MG63 (cell line): ENCODE measurements around the gene KRT13. TPM values are rescaled to one million over a fixed set of nuclear protein-coding genes. Genes with fewer than 3 reads are reported as not detected.

Source experiments
- DNase-seq: peaks from one replicate; pipeline ENCODE4 v3.0.0-alpha.2; 2020
- H3K27me3 ChIP-seq: fragments of 250-450 bp; sonication (Bioruptor Pico); 2 replicates; pipeline ENCODE4 v1.5.1; 2020; ENCODE audit warnings: mild to moderate bottlenecking, moderate library complexity
- H3K36me3 ChIP-seq: fragments of 250-450 bp; sonication (Bioruptor Pico); 2 replicates; pipeline ENCODE4 v1.5.1; 2020; ENCODE audit warnings: mild to moderate bottlenecking, moderate library complexity
- H3K4me3 ChIP-seq: fragments of 250-450 bp; sonication (Bioruptor Pico); 2 replicates; pipeline ENCODE4 v1.5.1; 2020; ENCODE audit warnings: mild to moderate bottlenecking, moderate library complexity
- H3K9me3 ChIP-seq: fragments of 250-450 bp; sonication (Bioruptor Pico); 2 replicates; pipeline ENCODE4 v1.5.1; 2020; ENCODE audit warnings: mild to moderate bottlenecking, moderate library complexity
- total RNA-seq: library from RNA; depleted of rRNA; stranded (reverse); fragments of >200 nt; shearing (Covaris generic); gene quantifications from 2 replicates; pipeline ENCODE4 v1.2.3, GENCODE V29; 2014; ENCODE audit warnings: low replicate concordance; rRNA removed

Gene KRT13
- total RNA-seq, 1 experiment from 2014 or later, result 4.0 TPM

DNA sequence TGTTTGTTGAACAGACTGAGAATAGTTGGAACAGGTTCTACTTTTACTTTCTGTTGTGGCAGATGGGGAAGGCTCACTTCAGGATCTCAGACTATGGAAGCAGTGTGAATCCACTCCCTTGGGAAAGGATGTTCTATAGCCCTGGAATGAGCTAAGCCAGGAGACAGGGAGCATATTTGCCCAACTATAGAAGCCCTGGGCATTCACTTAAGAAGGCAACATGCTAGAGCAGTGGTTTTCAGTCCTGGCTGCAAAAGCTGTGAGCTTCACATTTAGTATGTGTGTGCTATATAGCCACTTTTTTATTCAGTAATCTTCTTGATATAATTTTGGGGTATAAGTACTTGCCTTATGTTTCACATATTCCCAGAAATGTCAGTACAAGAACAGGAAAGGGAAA lies 37.1 kb downstream of the KRT13 start:
- H3K27me3 ChIP-seq, result no peaks in the 10 kb centered on the region
- no peak overlapping the region for H3K4me3 ChIP-seq
- H3K9me3 ChIP-seq, result peaks cover 27% of the 10 kb centered on the region
- no peak for DNase-seq
- H3K36me3 ChIP-seq, result no peaks in the 10 kb centered on the region

DNA sequence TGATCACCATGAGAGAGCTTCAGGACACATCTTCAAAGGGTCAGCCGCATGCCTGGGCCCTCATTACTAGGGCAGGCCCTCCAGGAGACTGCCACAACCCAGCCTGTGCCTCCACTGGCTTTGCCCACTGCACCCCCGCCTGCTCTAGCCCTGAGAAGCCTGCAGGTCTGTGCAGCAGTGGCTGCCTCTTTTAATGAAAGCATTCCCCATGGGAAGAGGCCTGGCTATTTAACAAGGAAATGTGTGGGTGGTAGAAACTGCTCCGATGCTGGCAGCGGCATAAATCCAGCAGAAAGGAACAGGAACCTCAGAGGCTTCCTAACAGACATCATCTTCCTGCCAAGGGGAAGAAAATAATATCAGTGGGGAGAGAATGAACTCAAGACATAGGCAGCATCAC lies 37.9 kb downstream of the KRT13 start:
- Histone ChIP-seq H3K27me3 (no peaks in the 10 kb centered on the region), H3K36me3 (no peaks in the 10 kb centered on the region; the same call in 1 of the 2 replicates), H3K4me3 (no peak overlapping the region), H3K9me3 (peaks cover 27% of the 10 kb centered on the region)
- no peak for DNase-seq

DNA sequence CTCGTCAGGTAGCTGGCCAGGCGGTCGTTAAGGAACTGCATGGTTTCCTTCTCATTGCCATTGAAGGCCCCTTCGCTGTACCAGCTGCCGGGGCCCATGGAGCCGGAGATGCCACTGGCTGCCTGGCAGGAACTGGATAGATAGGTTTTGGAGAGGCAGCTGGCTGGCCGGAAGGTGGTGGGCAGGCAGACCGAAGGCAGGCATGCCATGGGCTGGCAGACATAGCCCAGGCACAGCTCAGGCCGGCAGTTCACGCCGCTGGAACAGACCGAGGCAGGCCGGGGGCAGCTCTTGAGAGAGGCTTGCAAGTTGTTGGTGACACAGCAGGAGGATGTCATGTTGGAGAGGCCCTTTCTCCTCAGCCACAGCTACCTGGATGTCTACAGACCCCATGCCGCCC lies 38.4 kb downstream of the KRT13 start, which contains the start of gene KRT32:
TSS of gene KRT32 (minus strand) at position 399 of the 400 bp plus-strand sequence. CDS start at position 338, 61 bp downstream.
- Histone ChIP-seq H3K27me3 (no peaks in the 10 kb centered on the region), H3K36me3 (no peaks in the 10 kb centered on the region; the same call in 1 of the 2 replicates), H3K4me3 (no peak within 1 kb of the TSS), H3K9me3 (peaks cover 23% of the 10 kb centered on the region)
- DNase-seq, result no peak

- DNase-seq, result peak; percentile 97
- peaks cover 11% of the 10 kb centered on the region for H3K9me3 ChIP-seq
- no peaks in the 10 kb centered on the region; the same call in 1 of the 2 replicates for H3K36me3 ChIP-seq
- H3K27me3 ChIP-seq, result no peaks in the 10 kb centered on the region
- no peak overlapping the region for H3K4me3 ChIP-seq
Measured at GRCh38 chr17:41464682-41465081, 40.7 kb downstream of the KRT13 start.

- DNase-seq, result no peak
- H3K36me3 ChIP-seq, result no peaks in the 10 kb centered on the region; the same call in 1 of the 2 replicates
- peaks cover 6% of the 10 kb centered on the region for H3K9me3 ChIP-seq
- H3K4me3 ChIP-seq, result no peak overlapping the region
- no peaks in the 10 kb centered on the region for H3K27me3 ChIP-seq
Measured at GRCh38 chr17:41464173-41464572, 41.2 kb downstream of the KRT13 start.

- DNase-seq, result no peak
- H3K36me3 ChIP-seq, result no peaks in the 10 kb centered on the region; the same call in 1 of the 2 replicates
- H3K4me3 ChIP-seq, result no peak overlapping the region
- peaks cover 6% of the 10 kb centered on the region for H3K9me3 ChIP-seq
- no peaks in the 10 kb centered on the region for H3K27me3 ChIP-seq
Measured at GRCh38 chr17:41463746-41464145, 41.7 kb downstream of the KRT13 start.

DNA sequence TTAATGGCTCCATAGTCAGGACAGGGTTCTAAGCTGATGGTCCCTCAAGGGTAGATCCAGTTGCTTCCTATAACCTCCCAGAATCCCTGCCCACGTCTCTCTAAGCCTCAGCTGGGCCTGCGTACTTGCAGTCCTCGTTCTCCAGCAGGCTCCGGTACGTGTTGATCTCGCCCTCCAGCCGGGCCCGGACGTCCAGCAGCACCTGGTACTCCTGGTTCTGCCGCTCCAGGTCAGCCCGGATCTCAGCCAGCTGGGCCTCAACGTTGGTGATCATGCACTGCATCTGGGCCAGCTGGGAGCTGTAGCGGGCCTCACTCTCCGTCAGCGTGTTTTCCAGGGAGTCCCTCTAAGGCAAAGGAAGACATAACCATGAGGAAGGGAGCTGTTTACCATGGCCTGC lies 42.7 kb downstream of the KRT13 start:
- Histone ChIP-seq H3K36me3 (no peaks in the 10 kb centered on the region; the same call in 1 of the 2 replicates), H3K27me3 (no peaks in the 10 kb centered on the region), H3K9me3 (peaks cover under 1% of the 10 kb centered on the region; the same call in 1 of the 2 replicates), H3K4me3 (no peak overlapping the region)
- no peak for DNase-seq

- DNase-seq, result no peak
- H3K27me3 ChIP-seq, result no peaks in the 10 kb centered on the region
- no peak overlapping the region for H3K4me3 ChIP-seq
- no peaks in the 10 kb centered on the region; the same call in 1 of the 2 replicates for H3K36me3 ChIP-seq
- H3K9me3 ChIP-seq, result no peaks in the 10 kb centered on the region
Measured at GRCh38 chr17:41457676-41458075, 47.7 kb downstream of the KRT13 start.

GRCh38 chr17:41456204-41456603 lies 49.2 kb downstream of the KRT13 start:
- Histone ChIP-seq H3K4me3 (no peak overlapping the region), H3K27me3 (no peaks in the 10 kb centered on the region), H3K36me3 (no peaks in the 10 kb centered on the region), H3K9me3 (peaks cover 5% of the 10 kb centered on the region; the same call in 1 of the 2 replicates)
- DNase-seq, result peak; percentile 64

GRCh38 chr17:41455236-41455635 lies 50.2 kb downstream of the KRT13 start:
- peak; percentile 71 for DNase-seq
- H3K4me3 ChIP-seq, result no peak overlapping the region
- H3K9me3 ChIP-seq, result peaks cover 5% of the 10 kb centered on the region; the same call in 1 of the 2 replicates
- no peaks in the 10 kb centered on the region for H3K27me3 ChIP-seq
- H3K36me3 ChIP-seq, result no peaks in the 10 kb centered on the region

DNA sequence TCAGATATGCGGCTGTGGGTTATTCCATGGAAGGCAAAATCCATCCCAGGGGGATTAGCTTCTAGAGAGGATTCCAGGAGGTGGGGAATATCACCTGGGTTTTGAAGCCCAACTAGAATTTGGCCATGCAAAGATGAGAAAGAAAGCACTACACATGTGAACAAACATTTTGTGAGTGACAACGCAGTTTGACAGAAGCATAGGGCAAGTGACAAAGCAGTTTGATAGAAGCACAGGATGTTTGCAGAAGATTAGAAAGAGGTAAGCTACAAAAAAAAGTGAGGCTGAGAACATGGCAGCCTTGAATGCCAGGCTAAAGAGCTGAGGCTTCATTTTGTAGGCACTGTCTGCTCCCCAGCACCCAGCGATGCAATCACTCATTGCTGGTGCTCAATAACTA lies 52.3 kb downstream of the KRT13 start:
- no peak overlapping the region for H3K4me3 ChIP-seq
- H3K9me3 ChIP-seq, result peaks cover 5% of the 10 kb centered on the region; the same call in 1 of the 2 replicates
- DNase-seq, result no peak
- H3K27me3 ChIP-seq, result no peaks in the 10 kb centered on the region
- no peaks in the 10 kb centered on the region for H3K36me3 ChIP-seq

GRCh38 chr17:41452281-41452680 lies 53.1 kb downstream of the KRT13 start:
- Histone ChIP-seq H3K27me3 (no peaks in the 10 kb centered on the region), H3K4me3 (no peak overlapping the region), H3K36me3 (no peaks in the 10 kb centered on the region), H3K9me3 (peaks cover 5% of the 10 kb centered on the region; the same call in 1 of the 2 replicates)
- DNase-seq, result no peak

DNA sequence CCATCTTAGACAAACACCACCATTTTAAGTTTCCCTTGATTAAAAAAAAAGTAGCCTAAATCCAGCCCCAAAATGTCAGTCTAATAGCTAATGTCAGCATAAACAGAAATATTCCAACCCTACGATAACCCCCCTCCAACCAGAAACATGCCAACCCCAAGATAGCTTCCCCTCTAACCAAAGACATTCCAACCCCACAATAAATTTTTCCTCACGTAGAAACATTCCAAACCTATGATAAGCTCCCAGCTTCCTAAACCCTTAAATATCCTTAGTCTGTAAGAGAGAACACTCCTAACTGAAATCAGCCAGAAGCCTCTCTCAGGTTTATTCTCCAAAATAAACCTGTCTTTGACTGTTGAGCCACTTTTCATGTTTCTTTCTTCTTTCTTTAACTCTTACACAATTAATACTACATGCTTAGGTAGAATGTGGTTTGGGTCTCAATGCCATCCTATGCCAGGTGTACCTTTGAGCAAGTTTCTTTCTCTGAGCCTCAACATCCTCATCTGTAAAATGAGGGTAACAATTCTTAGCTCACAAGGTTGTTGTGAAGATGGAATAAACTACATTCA lies 54.2 kb downstream of the KRT13 start:
- H3K27me3 ChIP-seq, result no peaks in the 10 kb centered on the region
- no peaks in the 10 kb centered on the region for H3K36me3 ChIP-seq
- peaks cover 5% of the 10 kb centered on the region; the same call in 1 of the 2 replicates for H3K9me3 ChIP-seq
- DNase-seq, result no peak
- H3K4me3 ChIP-seq, result no peak overlapping the region

Other genes with a start within 250 kb of the KRT13 start
- not detected in 2 replicates for gene KRTAP9-6, start 240.2 kb downstream of the KRT13 start, total RNA-seq
- gene KRTAP9-7, start 229.9 kb downstream of the KRT13 start, total RNA-seq, result not detected in 2 replicates
- not detected in 2 replicates for gene KRTAP29-1, start 202.8 kb downstream of the KRT13 start, total RNA-seq
- gene KRTAP16-1, start 196.3 kb downstream of the KRT13 start, total RNA-seq, result not detected in 2 replicates
- gene KRTAP17-1, start 189.9 kb downstream of the KRT13 start, total RNA-seq, result not detected in 2 replicates
- not detected in 2 replicates for gene KRT33A, start 154.8 kb downstream of the KRT13 start, total RNA-seq
- 0.17 and 2.0 TPM in 2 replicates for gene KRT33B, start 135.8 kb downstream of the KRT13 start, total RNA-seq
- 0.49 TPM in 1 of 2 replicates, not detected in the other for gene KRT34, start 123.3 kb downstream of the KRT13 start, total RNA-seq
- not detected in 2 replicates for gene KRT31, start 108.0 kb downstream of the KRT13 start, total RNA-seq
- not detected in 2 replicates for gene KRT37, start 81.0 kb downstream of the KRT13 start, total RNA-seq
- gene KRT38, start 64.6 kb downstream of the KRT13 start, total RNA-seq, result 0.17 TPM in 1 of 2 replicates, not detected in the other
- 0.72 TPM in 1 of 2 replicates, not detected in the other for gene KRT32, start 38.2 kb downstream of the KRT13 start, total RNA-seq
- gene KRT35, start 24.5 kb downstream of the KRT13 start, total RNA-seq, result 0.33 TPM in 1 of 2 replicates, not detected in the other
- 0.20 TPM in 1 of 2 replicates, not detected in the other for gene KRT36, start 15.7 kb downstream of the KRT13 start, total RNA-seq
- 38.4 and 82.2 TPM in 2 replicates for gene KRT15, start 13.3 kb upstream of the KRT13 start, total RNA-seq
- gene KRT19, start 22.7 kb upstream of the KRT13 start, total RNA-seq, result 20.7 and 46.3 TPM in 2 replicates
- not detected in 2 replicates for gene KRT9, start 66.4 kb upstream of the KRT13 start, total RNA-seq
- gene KRT14, start 81.3 kb upstream of the KRT13 start, total RNA-seq, result 6.1 and 7.9 TPM in 2 replicates
- gene KRT16, start 107.2 kb upstream of the KRT13 start, total RNA-seq, result not detected in 2 replicates
- gene KRT17, start 119.0 kb upstream of the KRT13 start, total RNA-seq, result not detected in 2 replicates
- gene EIF1, start 183.3 kb upstream of the KRT13 start, total RNA-seq, result 42.2 and 90.7 TPM in 2 replicates
- gene GAST, start 206.7 kb upstream of the KRT13 start, total RNA-seq, result not detected in 2 replicates
- not detected in 2 replicates for gene HAP1, start 229.0 kb upstream of the KRT13 start, total RNA-seq